ENCODE results near the gene PREB. TPM values are rescaled to one million over a fixed set of nuclear protein-coding genes. Genes with fewer than 3 reads are reported as not detected.

Gene PREB
- total RNA-seq, 3 donors from 2014 or later, result 51.5 to 113 (median 69.4) TPM

DNA sequence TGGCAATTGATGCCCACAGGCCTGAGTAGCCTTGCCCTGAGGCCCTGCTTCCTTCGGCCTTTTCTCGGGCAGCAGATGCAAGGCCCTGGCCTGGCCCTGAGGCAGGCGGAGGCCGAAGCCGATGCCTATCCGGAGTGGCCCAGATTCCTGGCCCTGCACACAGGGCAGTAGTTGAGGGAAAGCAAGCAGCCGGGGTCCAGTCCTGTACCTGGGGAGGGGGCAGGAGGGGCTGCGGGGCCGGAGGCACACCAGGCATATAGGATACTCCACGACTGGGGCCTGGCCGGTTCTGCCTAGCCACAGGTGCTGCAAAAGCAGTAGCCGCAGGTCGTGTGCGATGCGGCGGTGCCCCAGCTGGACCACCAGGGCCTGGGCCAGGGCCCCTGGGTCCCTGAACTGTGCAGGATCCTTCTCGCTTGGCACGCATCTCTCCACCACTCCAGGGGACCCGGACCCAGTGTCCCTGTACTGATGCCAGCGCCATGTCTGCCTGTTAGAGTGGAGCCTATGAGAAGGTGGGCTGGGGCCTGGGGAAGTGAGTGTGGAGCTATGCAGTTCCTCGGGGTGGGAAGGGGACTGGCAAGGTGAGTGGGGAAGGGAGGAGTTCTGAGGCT lies 3.0 kb upstream of the PREB start:
- no peak for DNase-seq (ENCODE audit: low spot score in 2 of 2)
- Histone ChIP-seq H3K4me1 (peaks cover 7 to 10% of the 10 kb centered on the region in 2 donors), H3K4me3 (no peak overlapping the region), H3K9me3 (no peaks in the 10 kb centered on the region), H3K27ac (no peak overlapping the region), H3K36me3 (no peaks in the 10 kb centered on the region), H3K27me3 (no peaks in the 10 kb centered on the region)
- TF ChIP-seq POLR2AphosphoS5 (IDR thresholded peaks at IDR 0.05) (no peak), POLR2A (IDR thresholded peaks at IDR 0.05) (no peak)
- TF ChIP-seq, protein P1, sequence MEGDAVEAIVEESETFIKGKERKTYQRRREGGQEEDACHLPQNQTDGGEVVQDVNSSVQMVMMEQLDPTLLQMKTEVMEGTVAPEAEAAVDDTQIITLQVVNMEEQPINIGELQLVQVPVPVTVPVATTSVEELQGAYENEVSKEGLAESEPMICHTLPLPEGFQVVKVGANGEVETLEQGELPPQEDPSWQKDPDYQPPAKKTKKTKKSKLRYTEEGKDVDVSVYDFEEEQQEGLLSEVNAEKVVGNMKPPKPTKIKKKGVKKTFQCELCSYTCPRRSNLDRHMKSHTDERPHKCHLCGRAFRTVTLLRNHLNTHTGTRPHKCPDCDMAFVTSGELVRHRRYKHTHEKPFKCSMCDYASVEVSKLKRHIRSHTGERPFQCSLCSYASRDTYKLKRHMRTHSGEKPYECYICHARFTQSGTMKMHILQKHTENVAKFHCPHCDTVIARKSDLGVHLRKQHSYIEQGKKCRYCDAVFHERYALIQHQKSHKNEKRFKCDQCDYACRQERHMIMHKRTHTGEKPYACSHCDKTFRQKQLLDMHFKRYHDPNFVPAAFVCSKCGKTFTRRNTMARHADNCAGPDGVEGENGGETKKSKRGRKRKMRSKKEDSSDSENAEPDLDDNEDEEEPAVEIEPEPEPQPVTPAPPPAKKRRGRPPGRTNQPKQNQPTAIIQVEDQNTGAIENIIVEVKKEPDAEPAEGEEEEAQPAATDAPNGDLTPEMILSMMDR (IDR thresholded peaks at IDR 0.05), result no peak
- intact Hi-C loops (cut with DNase I; ENCODE audit: low total_unique reads), result no loop called here

DNA sequence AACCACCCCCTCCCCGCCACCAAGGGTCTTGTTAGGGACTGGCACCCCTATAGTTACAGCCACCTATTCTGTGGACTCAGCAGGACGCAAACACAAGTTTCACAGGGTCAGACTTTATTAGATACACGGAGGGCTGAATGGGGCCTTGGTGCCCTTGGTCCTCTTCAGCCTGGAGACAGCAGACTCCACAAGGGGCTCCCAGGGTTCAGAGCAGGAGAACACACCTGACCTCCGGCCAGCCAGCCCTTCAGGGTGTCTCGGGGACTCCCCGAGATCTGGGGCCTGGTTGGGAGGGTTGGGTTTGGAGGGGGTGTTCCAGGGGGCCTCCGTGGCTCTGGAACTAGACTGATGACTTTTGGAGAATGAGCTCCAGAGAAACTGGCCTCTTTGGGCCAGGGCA lies 2.3 kb upstream of the PREB start:
- Histone ChIP-seq H3K4me3 (no peak overlapping the region), H3K36me3 (no peaks in the 10 kb centered on the region), H3K27ac (no peak overlapping the region), H3K9me3 (no peaks in the 10 kb centered on the region), H3K27me3 (no peaks in the 10 kb centered on the region), H3K4me1 (peaks cover 7 to 10% of the 10 kb centered on the region in 2 donors)
- DNase-seq (ENCODE audit: low spot score in 2 of 2), result no peak
- intact Hi-C loops (cut with DNase I; ENCODE audit: low total_unique reads), result no loop called here
- TF ChIP-seq, protein P1 (IDR thresholded peaks at IDR 0.05), result no peak
- TF ChIP-seq POLR2AphosphoS5 (IDR thresholded peaks at IDR 0.05) (no peak), POLR2A (IDR thresholded peaks at IDR 0.05) (no peak)

DNA sequence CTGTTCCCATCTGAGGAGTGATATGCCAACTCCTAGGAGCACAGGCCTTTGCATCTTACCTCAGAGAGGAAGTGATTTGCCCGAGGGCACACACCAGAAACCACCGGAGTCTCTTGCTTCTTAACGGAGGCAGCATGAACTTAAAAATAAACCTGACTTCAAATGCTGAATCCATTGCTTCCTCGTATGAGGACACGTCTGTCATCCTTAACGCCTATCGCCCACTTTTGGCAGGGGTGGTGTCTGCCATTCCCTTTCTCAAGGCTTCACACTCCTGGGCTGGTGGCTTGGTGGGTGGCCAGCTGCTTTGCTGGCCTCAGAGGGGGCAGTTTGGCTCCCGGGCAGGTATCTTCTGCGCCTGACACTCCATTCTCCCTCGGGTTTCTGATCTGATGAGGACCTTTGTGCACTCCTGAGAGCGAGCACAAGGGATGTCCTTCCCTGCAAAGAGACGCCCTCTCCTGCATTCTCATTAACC lies 1.1 kb upstream of the PREB start:
- Histone ChIP-seq H3K36me3 (no peaks in the 10 kb centered on the region), H3K4me1 (peaks cover 7 to 10% of the 10 kb centered on the region in 2 donors), H3K27ac (no peak overlapping the region), H3K27me3 (no peaks in the 10 kb centered on the region), H3K9me3 (no peaks in the 10 kb centered on the region), H3K4me3 (no peak overlapping the region)
- intact Hi-C loops (cut with DNase I; ENCODE audit: low total_unique reads), result no loop called here
- TF ChIP-seq, protein P1 (IDR thresholded peaks at IDR 0.05), result no peak
- TF ChIP-seq POLR2A (IDR thresholded peaks at IDR 0.05), result no peak
- no peak for TF ChIP-seq POLR2AphosphoS5 (IDR thresholded peaks at IDR 0.05)
- DNase-seq (ENCODE audit: low spot score in 2 of 2), result no peak

DNA sequence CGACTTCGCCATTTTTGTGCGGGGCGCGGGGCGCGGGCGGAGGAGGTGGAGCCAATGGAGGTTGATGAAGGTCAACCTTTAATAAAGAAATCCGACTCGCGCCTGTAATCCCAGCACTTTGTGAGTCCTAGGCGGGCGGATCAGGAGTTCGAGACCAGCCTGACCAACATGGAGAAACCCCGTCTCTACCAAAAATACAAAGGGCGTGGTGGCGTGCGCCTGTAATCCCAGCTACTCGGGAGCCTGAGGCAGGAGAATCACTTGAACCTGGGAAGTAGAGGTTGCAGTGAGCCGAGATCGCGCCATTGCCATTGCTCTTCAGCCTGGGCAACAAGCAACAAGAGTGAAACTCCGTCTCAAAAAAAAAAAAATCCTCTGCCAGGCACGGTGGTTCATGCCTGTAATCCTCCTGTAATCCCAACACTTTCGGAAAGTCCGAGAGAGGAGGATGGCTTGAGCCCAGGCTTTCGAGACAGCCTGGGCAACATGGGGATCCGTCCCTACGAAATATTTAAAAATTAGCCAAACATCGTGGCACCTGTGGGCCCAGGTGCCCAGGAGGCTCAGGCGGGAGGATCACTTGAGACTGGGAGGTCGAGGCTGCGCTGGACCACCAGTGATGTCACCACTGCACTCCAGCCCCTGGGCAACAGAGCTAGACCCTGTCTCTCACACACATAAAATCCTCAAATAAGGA lies 493 bp upstream of the PREB start:
- no peak for DNase-seq (ENCODE audit: low spot score in 2 of 2)
- Histone ChIP-seq H3K9me3 (no peaks in the 10 kb centered on the region), H3K27ac (peak overlapping the region; percentile 88 to 92), H3K4me3 (peak overlapping the region; percentile 92 to 99 (median 99)), H3K36me3 (no peaks in the 10 kb centered on the region), H3K4me1 (peaks cover 7 to 10% of the 10 kb centered on the region in 2 donors), H3K27me3 (no peaks in the 10 kb centered on the region)
- TF ChIP-seq POLR2AphosphoS5 (IDR thresholded peaks at IDR 0.05), result peak in 1 of 3 donors; percentile 8
- TF ChIP-seq, protein P1 (IDR thresholded peaks at IDR 0.05), result no peak
- TF ChIP-seq POLR2A (IDR thresholded peaks at IDR 0.05), result no peak
- intact Hi-C loops (cut with DNase I; ENCODE audit: low total_unique reads), result no loop called here
